AG08396 (cell line): Measurements from ENCODE around the gene VIM.
"Not testable (repeated sequence)": the region's sequence is repeated elsewhere in the genome, so short reads cannot be mapped to it uniquely, and the experiment has no call there.

ENCODE experiments used
- DNase-seq: peaks from one replicate; pipeline ENCODE4 v3.0.0; 2012; ENCODE audit warnings: low spot score, mixed read lengths

Gene VIM

GRCh38 chr10:17256627-17257026, 28.6 kb downstream of the VIM start:
- no peak for DNase-seq

- DNase-seq, result peak; percentile 71
Observed at GRCh38 chr10:17257466-17258321, 29.7 kb downstream of the VIM start.

- no peak for DNase-seq
Observed at GRCh38 chr10:17262502-17262901, 34.5 kb downstream of the VIM start.

GRCh38 chr10:17263580-17263979, 35.5 kb downstream of the VIM start:
- DNase-seq, result no peak

- DNase-seq, result no peak
Observed at GRCh38 chr10:17265468-17265867, 37.4 kb downstream of the VIM start.

- not testable (repeated sequence) for DNase-seq
Observed at GRCh38 chr10:17266549-17266948, 38.5 kb downstream of the VIM start.

GRCh38 chr10:17272648-17273047, 44.6 kb downstream of the VIM start:
- DNase-seq, result no peak

- peak; percentile 25 for DNase-seq
Observed at GRCh38 chr10:17273403-17273802, 45.4 kb downstream of the VIM start.

- DNase-seq, result no peak
Observed at GRCh38 chr10:17276756-17277424, 48.8 kb downstream of the VIM start.

GRCh38 chr10:17278607-17279240, 50.7 kb downstream of the VIM start:
- no peak for DNase-seq

- no peak for DNase-seq
Observed at GRCh38 chr10:17282311-17282710, 54.3 kb downstream of the VIM start.

- no peak for DNase-seq
Observed at GRCh38 chr10:17286562-17287550, 58.8 kb downstream of the VIM start.
